ENCODE data around the gene OPRD1.
A peak's percentile ranks its signal among the peaks of the same experiment; 100 is the strongest.
"Not testable (repeated sequence)": the region's sequence is repeated elsewhere in the genome, so short reads cannot be mapped to it uniquely, and the experiment has no call there.

Gene OPRD1

GRCh38 chr1:28811766-28812668 is at the start of gene OPRD1:
OPRD1 (plus strand) TSS chr1:28812170; CDS start chr1:28812384, 214 bp downstream.
- Mint-ChIP-seq H3K27me3 (peaks cover 68% of the 10 kb centered on the region), H3K4me1 (peaks cover 5% of the 10 kb centered on the region), H3K27ac (no peak within 1 kb of the TSS), H3K9me3 (no peaks in the 10 kb centered on the region), H3K4me3 (peak within 1 kb of the TSS in 1 of 2 donors; percentile 14)
- peak in 1 of 2 donors; percentile 9 for DNase-seq
- ATAC-seq, result no peak

DNA sequence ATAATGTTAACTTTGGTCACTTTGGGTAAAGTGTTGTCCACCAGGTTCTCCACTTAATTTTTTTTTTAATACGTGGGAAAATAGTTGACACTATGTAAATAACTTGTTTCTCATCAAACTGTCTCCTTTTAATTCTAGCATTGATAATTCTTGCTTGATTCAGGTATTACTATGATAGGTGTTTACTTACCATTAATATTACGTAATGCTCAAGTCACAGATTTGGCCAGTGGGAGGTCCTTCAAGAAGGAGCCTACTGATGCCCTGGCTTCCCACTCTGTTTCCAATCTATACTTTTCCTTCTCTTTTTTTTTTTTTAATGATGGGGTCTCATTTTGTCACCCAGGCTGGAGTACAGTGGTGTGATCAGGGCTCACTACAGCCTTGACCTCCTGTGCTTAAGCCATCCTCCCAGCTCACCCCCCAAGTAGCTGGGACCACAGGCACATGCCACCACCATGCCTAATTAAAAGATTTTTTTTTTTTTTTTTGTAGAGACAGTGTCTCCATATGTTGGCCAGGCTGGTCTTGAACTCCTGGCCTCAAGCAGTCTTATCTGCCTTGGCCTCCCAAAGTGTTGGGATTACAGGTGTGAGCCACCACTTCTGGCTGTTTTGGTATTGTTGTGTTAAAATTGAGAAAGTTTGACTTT is 45.3 kb upstream of the OPRD1 start:
- Mint-ChIP-seq H3K27ac (peak overlapping the region in 1 of 2 donors; percentile 69), H3K9me3 (no peaks in the 10 kb centered on the region)

DNA sequence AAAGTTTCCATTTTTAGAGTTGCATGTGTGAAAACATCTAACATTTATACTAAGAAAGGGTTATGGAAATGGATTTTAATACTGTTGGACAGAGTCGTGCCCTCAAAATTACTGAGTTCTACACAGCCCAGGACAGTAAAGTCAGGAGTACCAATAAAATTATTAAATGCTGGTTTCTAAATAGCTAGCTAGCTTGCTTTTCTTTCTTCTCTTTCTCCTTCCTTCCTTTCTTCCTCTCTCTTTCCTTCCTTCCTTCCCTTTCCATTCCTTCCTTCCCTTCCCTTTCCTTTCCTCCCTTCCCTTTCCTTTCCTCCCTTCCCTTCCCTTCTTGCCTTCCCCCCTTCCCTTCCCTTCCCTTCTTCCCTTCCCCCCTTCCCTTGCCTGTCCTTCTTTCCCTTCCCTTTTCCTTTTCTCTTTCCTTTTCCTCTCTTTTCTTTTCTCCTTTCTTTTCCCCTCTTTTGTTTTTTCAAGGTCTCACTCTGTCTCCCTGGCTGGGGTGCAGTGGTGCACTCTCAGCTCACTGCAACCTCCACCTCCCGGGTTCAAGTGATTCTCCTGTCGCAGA is 41.3 kb upstream of the OPRD1 start:
- DNase-seq, result no peak
- no peak for ATAC-seq
- Mint-ChIP-seq H3K4me1 (peaks cover 9% of the 10 kb centered on the region), H3K4me3 (no peak overlapping the region), H3K27me3 (no peaks in the 10 kb centered on the region), H3K9me3 (no peaks in the 10 kb centered on the region), H3K27ac (peak overlapping the region in 1 of 2 donors; percentile 22)

More for the DNA sequence above, 45.3 kb upstream of the OPRD1 start:
- DNase-seq, result no peak
- no peak for ATAC-seq
- H3K4me3 Mint-ChIP-seq, result no peak overlapping the region
- no peaks in the 10 kb centered on the region for H3K27me3 Mint-ChIP-seq
- H3K4me1 Mint-ChIP-seq, result no peaks in the 10 kb centered on the region

DNA sequence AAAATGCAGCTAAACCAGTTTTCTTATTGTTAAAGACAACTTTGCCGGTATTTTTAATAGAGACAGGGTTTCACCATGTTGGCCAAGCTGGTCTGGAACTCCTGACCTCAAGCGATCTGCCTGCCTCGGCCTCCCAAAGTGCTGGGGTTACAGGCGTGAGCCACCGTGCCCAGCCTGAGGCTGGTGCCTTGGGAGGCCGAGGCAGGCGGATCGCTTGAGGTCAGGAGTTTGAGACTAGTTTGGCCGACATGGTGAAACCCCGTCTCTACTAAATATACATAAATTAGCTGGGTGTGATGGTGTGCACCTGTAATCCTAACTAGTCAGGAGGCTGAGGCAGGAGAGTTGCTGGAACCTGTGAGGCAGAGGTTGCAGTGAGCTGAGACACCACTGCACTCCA is 40.0 kb upstream of the OPRD1 start:
- ATAC-seq, H3K27me3 Mint-ChIP-seq, H3K9me3 Mint-ChIP-seq, DNase-seq, H3K4me3 Mint-ChIP-seq, H3K4me1 Mint-ChIP-seq: not testable (repeated sequence)
- H3K27ac Mint-ChIP-seq, result peak overlapping the region in 1 of 2 donors; percentile 12

- Mint-ChIP-seq H3K27ac (no peak overlapping the region), H3K9me3 (no peaks in the 10 kb centered on the region), H3K27me3 (no peaks in the 10 kb centered on the region), H3K4me1 (peaks cover 9% of the 10 kb centered on the region), H3K4me3 (no peak overlapping the region)
- DNase-seq, result no peak
- no peak for ATAC-seq
Measured at GRCh38 chr1:28773105-28773504, 38.9 kb upstream of the OPRD1 start.

DNA sequence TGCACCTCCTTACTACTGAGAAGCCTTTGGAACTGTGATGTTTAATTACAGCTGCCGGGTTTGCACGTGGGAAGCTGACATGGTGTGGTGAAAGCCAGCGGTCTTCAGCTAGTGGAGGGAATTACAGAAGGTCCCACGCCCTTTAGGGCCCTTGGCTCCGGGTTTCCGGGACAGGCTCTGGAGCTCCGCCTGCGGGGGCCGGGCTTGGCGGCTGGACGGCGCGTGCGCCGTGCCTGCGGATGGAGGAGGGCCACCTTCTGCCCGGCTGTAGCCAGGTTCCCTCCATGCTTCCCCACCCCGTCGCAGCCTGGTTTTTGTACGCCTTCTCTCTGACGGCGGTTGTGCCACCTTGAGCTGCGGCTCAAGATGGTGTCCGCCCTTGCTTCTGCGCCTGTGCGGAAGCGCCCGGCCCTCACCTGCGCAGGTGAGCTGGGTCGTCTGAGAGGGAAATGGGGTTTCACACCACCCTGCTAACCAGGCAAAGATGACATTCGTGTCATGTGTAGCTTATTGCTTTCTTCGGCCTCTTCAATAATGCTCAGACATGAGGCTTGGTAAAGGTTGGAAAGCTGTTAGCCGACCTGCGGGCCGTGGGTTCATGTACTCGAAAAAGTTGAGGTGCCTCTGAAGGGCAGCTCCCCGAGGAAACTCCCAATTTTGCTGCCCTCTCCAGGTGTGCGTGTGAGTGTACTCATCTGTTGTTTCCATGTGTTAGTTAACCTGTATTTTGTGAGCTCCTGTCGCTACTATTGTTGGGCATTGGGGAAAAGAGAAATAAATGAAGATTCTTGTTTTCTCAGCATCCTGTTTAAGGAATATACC is 36.6 kb upstream of the OPRD1 start:
- ATAC-seq (peak; percentile 90), DNase-seq (peak; percentile 51 to 67)
- Mint-ChIP-seq H3K27me3 (no peaks in the 10 kb centered on the region), H3K27ac (peak overlapping the region; percentile 19 to 91), H3K4me1 (peaks cover 9% of the 10 kb centered on the region), H3K9me3 (no peaks in the 10 kb centered on the region), H3K4me3 (peak overlapping the region; percentile 78 to 87)

DNA sequence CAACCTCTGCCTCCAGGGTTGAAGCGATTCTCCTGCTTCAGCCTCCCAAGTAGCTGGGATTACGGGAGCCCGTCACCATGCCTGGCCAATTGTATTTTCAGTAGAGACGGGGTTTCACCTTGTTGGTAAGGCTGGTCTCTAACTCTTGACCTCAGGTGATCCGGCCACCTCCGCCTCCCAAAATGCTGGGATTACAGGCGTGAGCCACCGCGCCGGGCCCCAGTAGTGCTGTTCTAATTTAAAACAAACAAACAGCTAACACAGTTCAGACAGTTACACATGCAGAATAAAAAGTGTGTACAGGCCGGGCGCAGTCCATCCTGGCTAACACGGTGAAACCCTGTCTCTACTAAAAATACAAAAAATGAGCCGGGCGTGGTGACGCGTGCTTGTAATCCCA is 35.6 kb upstream of the OPRD1 start:
- H3K4me1 Mint-ChIP-seq, result peaks cover 9% of the 10 kb centered on the region
- no peak overlapping the region for H3K4me3 Mint-ChIP-seq

DNA sequence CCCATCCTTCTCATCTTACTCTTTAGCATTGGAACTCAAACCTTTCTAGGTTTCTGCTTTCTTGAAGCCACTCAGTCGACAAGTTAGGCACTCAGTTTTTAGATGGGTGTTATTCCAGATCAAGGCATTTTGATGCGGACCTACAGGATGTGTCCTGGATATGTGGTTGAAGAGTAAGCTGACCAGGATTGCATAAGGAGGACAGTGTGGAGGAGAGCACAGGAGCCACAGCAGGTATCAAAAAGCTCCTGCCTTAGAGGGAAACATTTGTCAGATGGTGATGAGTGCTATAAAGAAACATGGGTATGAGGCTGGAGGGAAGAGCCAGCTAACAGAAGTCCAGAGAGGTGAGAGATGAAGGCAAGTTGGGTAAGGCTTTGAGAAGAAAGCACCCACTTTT is 33.9 kb upstream of the OPRD1 start:
- Mint-ChIP-seq H3K4me1 (peaks cover 9% of the 10 kb centered on the region), H3K27me3 (no peaks in the 10 kb centered on the region)
- ATAC-seq, result no peak

More for the DNA sequence above, 35.6 kb upstream of the OPRD1 start:
- Mint-ChIP-seq H3K27me3 (no peaks in the 10 kb centered on the region), H3K27ac (no peak overlapping the region), H3K9me3 (no peaks in the 10 kb centered on the region)
- ATAC-seq (no peak), DNase-seq (no peak)

GRCh38 chr1:28779751-28780408 is 32.1 kb upstream of the OPRD1 start:
- no peak overlapping the region for H3K27ac Mint-ChIP-seq
- ATAC-seq, result no peak

More for the DNA sequence above, 33.9 kb upstream of the OPRD1 start:
- Mint-ChIP-seq H3K27ac (peak overlapping the region in 1 of 2 donors; percentile 20), H3K9me3 (no peaks in the 10 kb centered on the region), H3K4me3 (no peak overlapping the region)
- no peak for DNase-seq

GRCh38 chr1:28781305-28781704 is 30.7 kb upstream of the OPRD1 start:
- Mint-ChIP-seq H3K4me3 (no peak overlapping the region), H3K4me1 (peaks cover 10% of the 10 kb centered on the region), H3K27me3 (no peaks in the 10 kb centered on the region), H3K27ac (no peak overlapping the region), H3K9me3 (no peaks in the 10 kb centered on the region)
- ATAC-seq (no peak), DNase-seq (no peak)

More at GRCh38 chr1:28779751-28780408, 32.1 kb upstream of the OPRD1 start:
- Mint-ChIP-seq H3K4me3 (no peak overlapping the region), H3K4me1 (peaks cover 9% of the 10 kb centered on the region), H3K9me3 (no peaks in the 10 kb centered on the region), H3K27me3 (no peaks in the 10 kb centered on the region)
- DNase-seq, result no peak

GRCh38 chr1:28782011-28782410 is 30.0 kb upstream of the OPRD1 start:
- Mint-ChIP-seq H3K27me3 (no peaks in the 10 kb centered on the region), H3K27ac (no peak overlapping the region), H3K4me3 (no peak overlapping the region), H3K4me1 (peaks cover 10% of the 10 kb centered on the region), H3K9me3 (no peaks in the 10 kb centered on the region)
- ATAC-seq (no peak), DNase-seq (no peak)

DNA sequence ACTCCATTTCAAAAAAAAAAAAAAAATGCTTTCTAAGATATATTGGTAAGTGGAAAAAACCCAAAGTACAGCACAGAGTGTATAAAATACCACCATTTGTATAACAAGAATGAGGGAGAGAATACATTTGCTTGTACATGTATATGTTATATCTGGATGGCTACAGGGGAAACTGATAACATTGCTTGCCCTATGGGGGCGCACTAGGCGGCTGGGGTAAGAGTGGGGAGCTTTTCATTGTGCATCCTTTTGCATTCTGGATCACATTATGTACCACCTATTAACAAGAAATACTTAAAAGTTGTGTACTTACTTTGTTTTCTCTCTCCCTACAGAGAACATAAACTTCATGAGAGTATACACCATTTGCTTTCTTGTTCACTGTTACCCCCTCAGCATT is 28.6 kb upstream of the OPRD1 start:
- no peak overlapping the region for H3K27ac Mint-ChIP-seq
- H3K4me1 Mint-ChIP-seq, result peaks cover 10% of the 10 kb centered on the region
- H3K9me3 Mint-ChIP-seq, result no peaks in the 10 kb centered on the region
- DNase-seq (no peak), ATAC-seq (no peak)
- H3K27me3 Mint-ChIP-seq, result peaks cover 2% of the 10 kb centered on the region
- no peak overlapping the region for H3K4me3 Mint-ChIP-seq

- Mint-ChIP-seq H3K27me3 (peaks cover 7% of the 10 kb centered on the region), H3K4me3 (no peak overlapping the region)
Measured at GRCh38 chr1:28789412-28789811, 22.6 kb upstream of the OPRD1 start.

DNA sequence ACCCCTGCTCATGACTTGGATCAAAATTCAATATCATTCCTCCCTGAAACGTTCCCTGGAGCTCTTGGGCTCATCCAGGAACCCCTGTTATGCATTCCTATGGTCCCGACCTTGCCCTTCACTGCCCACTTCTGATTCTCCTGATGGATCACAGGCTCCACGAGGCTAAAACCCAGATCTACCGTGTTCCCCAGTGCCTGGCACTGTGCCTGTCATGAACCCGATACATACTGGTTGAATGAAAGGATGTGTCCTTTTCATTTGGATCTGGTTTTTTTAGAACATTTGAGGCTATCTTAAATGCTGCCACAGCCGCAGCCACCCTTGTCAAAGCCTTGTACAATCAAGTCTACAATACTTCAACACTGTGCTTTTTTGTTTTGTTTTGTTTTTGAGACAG is 22.2 kb upstream of the OPRD1 start:
- no peak for ATAC-seq
- Mint-ChIP-seq H3K27ac (peak overlapping the region in 1 of 2 donors; percentile 65), H3K9me3 (no peaks in the 10 kb centered on the region), H3K27me3 (peaks cover 7% of the 10 kb centered on the region), H3K4me1 (peaks cover 10% of the 10 kb centered on the region), H3K4me3 (no peak overlapping the region)
- no peak for DNase-seq

More at GRCh38 chr1:28789412-28789811, 22.6 kb upstream of the OPRD1 start:
- no peaks in the 10 kb centered on the region for H3K9me3 Mint-ChIP-seq
- H3K27ac Mint-ChIP-seq, result no peak overlapping the region
- ATAC-seq (no peak), DNase-seq (no peak)
- peaks cover 10% of the 10 kb centered on the region for H3K4me1 Mint-ChIP-seq

Measured in stimulated activated naive CD8-positive, alpha-beta T cell treated with anti-CD3 and anti-CD28 coated beads, Interleukin-15, amount 100 ng/mL, for 72 hours (primary cell).